ENCODE data around the gene CHAT. TPM values are rescaled to one million over a fixed set of nuclear protein-coding genes. Genes with fewer than 3 reads are reported as not detected.

The CHAT gene
- total RNA-seq, 1 donor: not detected

- TF ChIP-seq, protein P1, sequence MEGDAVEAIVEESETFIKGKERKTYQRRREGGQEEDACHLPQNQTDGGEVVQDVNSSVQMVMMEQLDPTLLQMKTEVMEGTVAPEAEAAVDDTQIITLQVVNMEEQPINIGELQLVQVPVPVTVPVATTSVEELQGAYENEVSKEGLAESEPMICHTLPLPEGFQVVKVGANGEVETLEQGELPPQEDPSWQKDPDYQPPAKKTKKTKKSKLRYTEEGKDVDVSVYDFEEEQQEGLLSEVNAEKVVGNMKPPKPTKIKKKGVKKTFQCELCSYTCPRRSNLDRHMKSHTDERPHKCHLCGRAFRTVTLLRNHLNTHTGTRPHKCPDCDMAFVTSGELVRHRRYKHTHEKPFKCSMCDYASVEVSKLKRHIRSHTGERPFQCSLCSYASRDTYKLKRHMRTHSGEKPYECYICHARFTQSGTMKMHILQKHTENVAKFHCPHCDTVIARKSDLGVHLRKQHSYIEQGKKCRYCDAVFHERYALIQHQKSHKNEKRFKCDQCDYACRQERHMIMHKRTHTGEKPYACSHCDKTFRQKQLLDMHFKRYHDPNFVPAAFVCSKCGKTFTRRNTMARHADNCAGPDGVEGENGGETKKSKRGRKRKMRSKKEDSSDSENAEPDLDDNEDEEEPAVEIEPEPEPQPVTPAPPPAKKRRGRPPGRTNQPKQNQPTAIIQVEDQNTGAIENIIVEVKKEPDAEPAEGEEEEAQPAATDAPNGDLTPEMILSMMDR (IDR thresholded peaks at IDR 0.05; ENCODE audit: insufficient read depth, low read length): no peak
- no peak overlapping the region for H3K4me3 ChIP-seq (ENCODE audit: low read depth, low read length)
- DNase-seq (ENCODE audit: low read depth): no peak
Measured at GRCh38 chr10:49655099-49655498, 41.3 kb downstream of the CHAT start.

DNA sequence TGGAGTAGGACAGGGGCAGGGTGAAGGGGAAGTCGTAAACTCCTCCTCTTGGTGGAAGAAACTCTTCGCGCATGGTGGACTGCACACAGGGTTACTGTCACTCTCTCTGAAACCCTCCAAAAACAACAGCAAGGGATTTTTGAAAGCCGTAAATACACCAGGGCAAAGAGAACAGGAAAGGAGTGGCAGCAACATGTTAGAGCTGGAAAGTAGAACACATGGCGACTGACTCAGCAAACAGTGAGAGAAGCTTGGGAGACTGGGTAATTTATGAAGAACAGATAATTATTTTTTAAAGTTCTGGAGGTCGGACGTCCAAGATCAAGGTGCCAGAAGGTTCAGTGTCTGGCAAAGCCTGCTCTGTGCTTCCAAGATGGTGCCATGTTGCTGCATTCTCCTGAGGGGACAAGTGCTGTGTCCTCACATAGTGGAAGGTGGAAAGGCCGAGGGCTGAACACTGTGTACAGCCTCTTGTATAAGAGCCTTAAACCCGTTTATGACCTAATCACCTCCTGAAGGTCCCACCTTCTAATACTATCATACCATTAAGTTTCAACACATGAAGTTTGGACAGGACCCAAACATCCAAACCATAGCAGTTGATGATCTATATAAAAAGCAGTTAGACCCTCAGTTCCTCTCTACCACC lies 43.1 kb downstream of the CHAT start:
- TF ChIP-seq, protein P1 (IDR thresholded peaks at IDR 0.05; ENCODE audit: insufficient read depth, low read length): no peak
- H3K4me3 ChIP-seq (ENCODE audit: low read depth, low read length): no peak overlapping the region
- DNase-seq (ENCODE audit: low read depth): no peak

DNA sequence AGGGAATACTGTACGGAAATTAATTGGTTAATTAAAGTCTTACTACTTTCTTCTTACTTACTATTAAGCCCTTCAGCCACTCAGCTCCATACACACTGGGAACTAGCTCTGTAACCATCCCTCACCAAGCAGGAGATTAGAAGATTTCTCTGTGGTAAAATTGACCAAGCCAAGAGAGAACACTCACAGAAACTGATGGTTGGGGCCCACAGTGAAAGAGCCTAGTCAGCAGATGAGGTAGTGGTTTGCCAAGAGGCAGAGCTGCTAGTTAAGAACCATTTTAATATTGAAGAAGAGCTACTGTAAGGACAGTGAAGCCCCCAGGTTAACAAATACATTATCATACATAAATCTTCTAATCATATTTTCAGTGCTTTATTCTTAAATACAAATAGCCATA lies 43.8 kb downstream of the CHAT start:
- no peak overlapping the region for H3K4me3 ChIP-seq (ENCODE audit: low read depth, low read length)
- DNase-seq (ENCODE audit: low read depth): no peak
- TF ChIP-seq, protein P1 (IDR thresholded peaks at IDR 0.05; ENCODE audit: insufficient read depth, low read length): no peak

GRCh38 chr10:49661140-49661856 lies 47.5 kb downstream of the CHAT start:
- TF ChIP-seq, protein P1 (IDR thresholded peaks at IDR 0.05; ENCODE audit: insufficient read depth, low read length): no peak
- no peak overlapping the region for H3K4me3 ChIP-seq (ENCODE audit: low read depth, low read length)
- DNase-seq (ENCODE audit: low read depth): no peak

DNA sequence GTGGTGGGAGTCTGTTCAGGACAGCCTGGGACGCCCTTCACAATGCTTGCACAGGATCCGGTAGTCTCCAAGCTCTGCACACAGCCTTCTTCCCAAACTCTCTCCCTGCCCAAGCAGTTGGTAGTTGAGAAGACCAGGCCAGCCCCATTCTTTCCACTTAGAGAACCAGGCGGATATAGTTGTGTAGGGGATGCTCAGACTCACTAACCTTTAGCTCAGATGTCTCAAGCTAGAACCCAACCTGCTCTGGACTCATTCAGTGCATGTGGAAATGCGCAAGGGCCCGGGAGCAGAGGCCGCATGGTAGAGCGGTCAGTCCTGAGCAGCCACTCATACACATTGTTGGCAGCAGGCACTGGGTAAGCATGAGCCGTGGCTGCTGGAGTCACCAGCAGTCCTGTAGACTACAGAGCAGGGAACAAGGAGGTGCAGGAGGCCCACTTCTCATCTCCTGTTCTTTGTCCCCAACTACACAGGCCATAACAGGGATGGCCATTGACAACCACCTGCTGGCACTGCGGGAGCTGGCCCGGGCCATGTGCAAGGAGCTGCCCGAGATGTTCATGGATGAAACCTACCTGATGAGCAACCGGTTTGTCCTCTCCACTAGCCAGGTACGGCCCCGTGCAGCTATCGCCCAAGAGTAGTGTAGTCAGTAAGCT lies 48.5 kb downstream of the CHAT start:
- TF ChIP-seq, protein P1 (IDR thresholded peaks at IDR 0.05; ENCODE audit: insufficient read depth, low read length): no peak
- no peak for DNase-seq (ENCODE audit: low read depth)

DNA sequence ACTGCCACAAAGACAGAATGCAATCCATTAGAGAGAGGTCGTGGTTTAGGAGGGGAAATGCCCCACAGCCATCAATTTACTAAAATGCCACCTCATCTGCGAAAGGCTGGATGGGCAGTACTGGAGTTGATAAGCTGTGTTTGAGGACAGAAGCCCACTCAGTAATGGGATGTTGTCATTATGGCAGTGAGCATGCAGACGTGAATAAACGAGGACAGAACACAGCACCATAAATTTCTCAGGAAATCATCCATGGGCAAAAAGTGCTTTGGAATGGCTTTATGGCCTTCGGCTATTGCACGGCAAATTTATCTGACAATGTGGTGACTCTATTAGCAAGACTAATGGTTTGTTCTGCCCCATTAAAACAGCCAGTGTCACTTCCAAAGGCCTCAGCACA lies 49.8 kb downstream of the CHAT start:
- no peak overlapping the region for H3K4me3 ChIP-seq (ENCODE audit: low read depth, low read length)
- no peak for DNase-seq (ENCODE audit: low read depth)
- TF ChIP-seq, protein P1 (IDR thresholded peaks at IDR 0.05; ENCODE audit: insufficient read depth, low read length): no peak

More for the DNA sequence above, 48.5 kb downstream of the CHAT start:
- H3K4me3 ChIP-seq (ENCODE audit: low read depth, low read length): no peak overlapping the region
